Mammary epithelial cell (primary cell): ENCODE measurements around the gene SDK1.

ENCODE experiments used
- EZH2 ChIP-seq: IDR thresholded peaks from 2 replicates; pipeline ENCODE4 v1.6.1; 2012; ENCODE audit warnings: low read length, inconsistent platforms, borderline replicate concordance
- TF ChIP-seq, protein P1 (sequence below), 2 donors: IDR thresholded peaks in 1 of 2; conservative IDR thresholded peaks in 1 of 2; 2 replicates each; pipeline ENCODE4 v1.5.1; 2011 to 2012; ENCODE audit warnings: inconsistent platforms in 2 of 2, low read length in 2 of 2, mild to moderate bottlenecking in 2 of 2, control low read depth in 1 of 2, low read depth in 1 of 2; ENCODE audit not compliant: insufficient read depth in 1 of 2; ENCODE audit errors: extremely low read depth in 1 of 2

DNA sequence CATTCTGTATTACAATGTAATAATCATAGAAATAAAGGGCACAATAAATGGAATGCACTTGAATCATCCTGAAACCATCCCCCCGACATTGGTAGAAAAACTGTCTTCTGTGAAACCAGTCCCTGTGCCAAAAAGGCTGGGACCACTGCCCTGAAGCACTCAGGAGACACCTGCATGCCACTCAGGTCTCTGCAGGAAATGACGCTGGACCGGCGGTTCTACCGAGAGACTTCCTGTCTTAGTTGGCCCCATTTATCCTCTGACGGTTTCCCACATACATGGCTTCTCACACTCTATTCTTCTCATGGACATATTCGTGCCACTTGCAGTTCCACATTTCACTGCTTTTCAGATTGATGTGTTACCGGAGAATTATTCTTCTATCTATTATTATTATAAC, 617.5 kb downstream of the SDK1 start:
- TF ChIP-seq, protein P1, sequence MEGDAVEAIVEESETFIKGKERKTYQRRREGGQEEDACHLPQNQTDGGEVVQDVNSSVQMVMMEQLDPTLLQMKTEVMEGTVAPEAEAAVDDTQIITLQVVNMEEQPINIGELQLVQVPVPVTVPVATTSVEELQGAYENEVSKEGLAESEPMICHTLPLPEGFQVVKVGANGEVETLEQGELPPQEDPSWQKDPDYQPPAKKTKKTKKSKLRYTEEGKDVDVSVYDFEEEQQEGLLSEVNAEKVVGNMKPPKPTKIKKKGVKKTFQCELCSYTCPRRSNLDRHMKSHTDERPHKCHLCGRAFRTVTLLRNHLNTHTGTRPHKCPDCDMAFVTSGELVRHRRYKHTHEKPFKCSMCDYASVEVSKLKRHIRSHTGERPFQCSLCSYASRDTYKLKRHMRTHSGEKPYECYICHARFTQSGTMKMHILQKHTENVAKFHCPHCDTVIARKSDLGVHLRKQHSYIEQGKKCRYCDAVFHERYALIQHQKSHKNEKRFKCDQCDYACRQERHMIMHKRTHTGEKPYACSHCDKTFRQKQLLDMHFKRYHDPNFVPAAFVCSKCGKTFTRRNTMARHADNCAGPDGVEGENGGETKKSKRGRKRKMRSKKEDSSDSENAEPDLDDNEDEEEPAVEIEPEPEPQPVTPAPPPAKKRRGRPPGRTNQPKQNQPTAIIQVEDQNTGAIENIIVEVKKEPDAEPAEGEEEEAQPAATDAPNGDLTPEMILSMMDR (conservative IDR thresholded peaks at IDR 0.05 in 1 of 2, IDR thresholded peaks at IDR 0.05 in 1 of 2; ENCODE audit: extremely low read depth in 1 of 2, insufficient read depth in 1 of 2, low read depth in 1 of 2, low read length in 2 of 2) = no peak
- TF ChIP-seq EZH2 = no peak
